H9 (cell line): ENCODE results near the gene SLC1A1. TPM values are rescaled to one million over a fixed set of nuclear protein-coding genes. Genes with fewer than 3 reads are reported as not detected.

ENCODE experiments used
- DNase-seq: peaks from one replicate; pipeline ENCODE4 v3.0.0-alpha.2; 2017
- H2AFZ ChIP-seq: one replicate; pipeline ENCODE4 v1.6.1; 2013; ENCODE audit warnings: mild to moderate bottlenecking, low read length, control low read depth, moderate library complexity
- H2AK5ac ChIP-seq: 2 replicates; pipeline ENCODE4 v1.6.1; 2013; ENCODE audit warnings: low read length, control low read depth, mixed read lengths; ENCODE audit not compliant: insufficient read length
- H2BK120ac ChIP-seq: one replicate; pipeline ENCODE4 v1.6.1; 2013; ENCODE audit warnings: low read depth, mild to moderate bottlenecking, low read length, control low read depth, inconsistent platforms; ENCODE audit not compliant: poor library complexity, severe bottlenecking
- H2BK12ac ChIP-seq: 2 replicates; pipeline ENCODE4 v1.6.1; 2013; ENCODE audit warnings: low read length, control low read depth, mixed read lengths, low read depth; ENCODE audit not compliant: insufficient read length
- H2BK15ac ChIP-seq: 2 replicates; pipeline ENCODE4 v1.6.1; 2013; ENCODE audit warnings: low read depth, low read length, control low read depth
- H2BK20ac ChIP-seq: one replicate; pipeline ENCODE4 v1.6.1; 2013; ENCODE audit warnings: low read depth, mild to moderate bottlenecking, low read length, control low read depth, inconsistent platforms; ENCODE audit not compliant: poor library complexity, severe bottlenecking
- H2BK5ac ChIP-seq: 2 replicates; pipeline ENCODE4 v1.6.1; 2013; ENCODE audit warnings: low read length, control low read depth, mixed read lengths; ENCODE audit not compliant: insufficient read length
- H3K14ac ChIP-seq: 2 replicates; pipeline ENCODE4 v1.6.1; 2013; ENCODE audit warnings: low read length, control low read depth; ENCODE audit not compliant: insufficient read depth
- H3K18ac ChIP-seq: 2 replicates; pipeline ENCODE4 v1.6.1; 2013; ENCODE audit warnings: low read depth, mild to moderate bottlenecking, mixed read lengths, low read length, control low read depth; ENCODE audit not compliant: insufficient read length
- H3K23ac ChIP-seq: 2 replicates; pipeline ENCODE4 v1.6.1; 2013; ENCODE audit warnings: low read length, control low read depth, mixed read lengths, low read depth; ENCODE audit not compliant: insufficient read length
- H3K23me2 ChIP-seq: 2 replicates; pipeline ENCODE4 v1.6.1; 2013; ENCODE audit warnings: low read depth, mild to moderate bottlenecking, mixed read lengths, low read length, control low read depth; ENCODE audit not compliant: insufficient read length, poor library complexity, severe bottlenecking
- H3K27ac ChIP-seq: 2 replicates; pipeline ENCODE4 v1.5.1; 2013; ENCODE audit warnings: low read length, control low read depth, mixed read lengths, low read depth; ENCODE audit not compliant: insufficient read length
- H3K27me3 ChIP-seq: 2 replicates; pipeline ENCODE4 v1.6.1; 2013; ENCODE audit warnings: low read length, control low read depth, inconsistent platforms; ENCODE audit not compliant: insufficient read depth
- H3K4ac ChIP-seq: 2 replicates; pipeline ENCODE4 v1.6.1; 2013; ENCODE audit warnings: low read depth, mild to moderate bottlenecking, control low read depth, inconsistent platforms, low read length, moderate library complexity
- H3K4me1 ChIP-seq: 2 replicates; pipeline ENCODE4 v1.6.1; 2013; ENCODE audit warnings: low read length, control low read depth, inconsistent platforms; ENCODE audit not compliant: insufficient read depth
- H3K4me2 ChIP-seq: 2 replicates; pipeline ENCODE4 v1.6.1; 2013; ENCODE audit warnings: low read length, control low read depth, mixed read lengths; ENCODE audit not compliant: insufficient read length, insufficient read depth
- H3K56ac ChIP-seq: 2 replicates; pipeline ENCODE4 v1.6.1; 2013; ENCODE audit warnings: low read depth, mild to moderate bottlenecking, mixed read lengths, low read length, control low read depth; ENCODE audit not compliant: insufficient read length
- H3K79me1 ChIP-seq: 2 replicates; pipeline ENCODE4 v1.6.1; 2013; ENCODE audit warnings: low read depth, mild to moderate bottlenecking, moderate library complexity, low read length, control low read depth, inconsistent platforms; ENCODE audit not compliant: insufficient read depth, poor library complexity, severe bottlenecking
- H3K79me2 ChIP-seq: 2 replicates; pipeline ENCODE4 v1.6.1; 2013; ENCODE audit warnings: low read length, control low read depth, inconsistent platforms; ENCODE audit not compliant: insufficient read depth
- H3K9ac ChIP-seq: 2 replicates; pipeline ENCODE4 v1.6.1; 2013; ENCODE audit warnings: low read length, control low read depth, mixed read lengths; ENCODE audit not compliant: insufficient read length; ENCODE audit errors: extremely low read depth
- H3K9me3 ChIP-seq: one replicate; pipeline ENCODE4 v1.6.1; 2013; ENCODE audit warnings: low read depth, low read length, inconsistent platforms; ENCODE audit not compliant: control insufficient read depth
- H3T11ph ChIP-seq: one replicate; pipeline ENCODE4 v1.6.1; 2013; ENCODE audit warnings: mild to moderate bottlenecking, low read length, control low read depth, inconsistent platforms
- H4K20me1 ChIP-seq: one replicate; pipeline ENCODE4 v1.6.1; 2013; ENCODE audit not compliant: control insufficient read depth, insufficient read length, insufficient read depth
- H4K5ac ChIP-seq: 2 replicates; pipeline ENCODE4 v1.6.1; 2013; ENCODE audit warnings: low read depth, mild to moderate bottlenecking, mixed read lengths, low read length, control low read depth; ENCODE audit not compliant: insufficient read length
- H4K8ac ChIP-seq: replicated peaks from 2 replicates; pipeline ENCODE4 v1.6.1; 2013; ENCODE audit warnings: low read length, control low read depth, mixed read lengths, low read depth; ENCODE audit not compliant: insufficient read length
- H4K91ac ChIP-seq: 2 replicates; pipeline ENCODE4 v1.6.1; 2013; ENCODE audit warnings: low read depth, mild to moderate bottlenecking, moderate library complexity, mixed read lengths, low read length, control low read depth; ENCODE audit not compliant: insufficient read length
- H3K27ac Mint-ChIP-seq, 3 experiments: 2 replicates in 2 of 3; 3 replicates in 1 of 3; pipeline ENCODE4 v1.8.0; 2020 to 2021; ENCODE audit warnings: mixed read lengths in 3 of 3, mild to moderate bottlenecking in 1 of 3, moderate library complexity in 1 of 3
- H3K27me3 Mint-ChIP-seq: 2 replicates; pipeline ENCODE4 v1.8.0; 2021; ENCODE audit warnings: low read depth, mild to moderate bottlenecking, moderate library complexity, mixed read lengths
- H3K36me3 Mint-ChIP-seq, 3 experiments: 2 replicates in 2 of 3; 3 replicates in 1 of 3; pipeline ENCODE4 v1.8.0; 2020 to 2021; ENCODE audit warnings: low read depth in 3 of 3, mixed read lengths in 3 of 3; ENCODE audit not compliant: insufficient read depth in 1 of 3
- H3K4me1 Mint-ChIP-seq, 2 experiments: 2 replicates each; pipeline ENCODE4 v1.8.0; 2020; ENCODE audit warnings: mixed read lengths in 2 of 2
- H3K4me3 Mint-ChIP-seq, 2 experiments: 2 replicates in 1 of 2; 3 replicates in 1 of 2; pipeline ENCODE4 v1.8.0; 2020 to 2021; ENCODE audit warnings: mild to moderate bottlenecking in 2 of 2, mixed read lengths in 2 of 2, moderate library complexity in 1 of 2
- H3K9me3 Mint-ChIP-seq, 2 experiments: 2 replicates in 1 of 2; 3 replicates in 1 of 2; pipeline ENCODE4 v1.8.0; 2020; ENCODE audit warnings: mild to moderate bottlenecking in 2 of 2, mixed read lengths in 2 of 2, moderate library complexity in 1 of 2
- WGBS: extraction: QIAGEN DNeasy Blood & Tissue Kit; methylation state at CpG from one replicate; pipeline ENCODE4 v1.1.7; 2013; ENCODE audit warnings: missing lambda C conversion rate, low lambda C conversion rate, mixed read lengths; ENCODE audit not compliant: insufficient read length; ENCODE audit errors: extremely low coverage; 5-methylcytosine and 5-hydroxymethylcytosine counted together
- total RNA-seq: library from RNA; stranded (reverse); gene quantifications from 2 replicates; pipeline ENCODE4 v1.2.1, GENCODE V29; 2021
- TF ChIP-seq, protein P1 (sequence below): fragments of 200-600 bp; sonication (generic); conservative IDR thresholded peaks from 3 replicates; pipeline ENCODE4 v1.8.0; 2021; ENCODE audit warnings: antibody characterized with exemption, mild to moderate bottlenecking

The SLC1A1 gene
- total RNA-seq, 1 experiment from 2014 or later: 4.7 TPM

- H4K5ac ChIP-seq: no peak overlapping the region
- no peak overlapping the region for H2BK15ac ChIP-seq
- no peak overlapping the region for H3K27ac ChIP-seq
- H4K20me1 ChIP-seq: no peaks in the 10 kb centered on the region
- no peaks in the 10 kb centered on the region for H3K9me3 ChIP-seq
- H2AFZ ChIP-seq: no peak overlapping the region
- H3K23me2 ChIP-seq: no peaks in the 10 kb centered on the region
- H3K79me1 ChIP-seq: no peaks in the 10 kb centered on the region
- Mint-ChIP-seq H3K4me3 (no peak overlapping the region), H3K9me3 (no peaks in the 10 kb centered on the region), H3K27ac (no peak overlapping the region; a peak in 1 of 7 replicates), H3K36me3 (peaks cover 0 to 4% (median 0%) of the 10 kb centered on the region in 3 experiments; a peak in 2 of 7 replicates), H3K4me1 (no peaks in the 10 kb centered on the region), H3K27me3 (no peaks in the 10 kb centered on the region)
- no peak overlapping the region for H3K14ac ChIP-seq
- H3T11ph ChIP-seq: no peak overlapping the region
- H3K18ac ChIP-seq: no peak overlapping the region
- no peak overlapping the region for H2BK120ac ChIP-seq
- no peak overlapping the region for H4K8ac ChIP-seq
- no peaks in the 10 kb centered on the region for H3K27me3 ChIP-seq
- DNase-seq: no peak
- no peaks in the 10 kb centered on the region for H3K4me1 ChIP-seq
- H3K79me2 ChIP-seq: no peaks in the 10 kb centered on the region
- no peak overlapping the region for H2BK12ac ChIP-seq
- no peak overlapping the region for H2AK5ac ChIP-seq
- H3K56ac ChIP-seq: no peak overlapping the region
- H3K4ac ChIP-seq: no peak overlapping the region
- H4K91ac ChIP-seq: no peak overlapping the region
- no peak overlapping the region for H3K9ac ChIP-seq
- TF ChIP-seq, protein P1, sequence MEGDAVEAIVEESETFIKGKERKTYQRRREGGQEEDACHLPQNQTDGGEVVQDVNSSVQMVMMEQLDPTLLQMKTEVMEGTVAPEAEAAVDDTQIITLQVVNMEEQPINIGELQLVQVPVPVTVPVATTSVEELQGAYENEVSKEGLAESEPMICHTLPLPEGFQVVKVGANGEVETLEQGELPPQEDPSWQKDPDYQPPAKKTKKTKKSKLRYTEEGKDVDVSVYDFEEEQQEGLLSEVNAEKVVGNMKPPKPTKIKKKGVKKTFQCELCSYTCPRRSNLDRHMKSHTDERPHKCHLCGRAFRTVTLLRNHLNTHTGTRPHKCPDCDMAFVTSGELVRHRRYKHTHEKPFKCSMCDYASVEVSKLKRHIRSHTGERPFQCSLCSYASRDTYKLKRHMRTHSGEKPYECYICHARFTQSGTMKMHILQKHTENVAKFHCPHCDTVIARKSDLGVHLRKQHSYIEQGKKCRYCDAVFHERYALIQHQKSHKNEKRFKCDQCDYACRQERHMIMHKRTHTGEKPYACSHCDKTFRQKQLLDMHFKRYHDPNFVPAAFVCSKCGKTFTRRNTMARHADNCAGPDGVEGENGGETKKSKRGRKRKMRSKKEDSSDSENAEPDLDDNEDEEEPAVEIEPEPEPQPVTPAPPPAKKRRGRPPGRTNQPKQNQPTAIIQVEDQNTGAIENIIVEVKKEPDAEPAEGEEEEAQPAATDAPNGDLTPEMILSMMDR: no peak
- no peak overlapping the region for H3K4me2 ChIP-seq
- H2BK20ac ChIP-seq: no peak overlapping the region
- H3K23ac ChIP-seq: no peak overlapping the region
- no peak overlapping the region for H2BK5ac ChIP-seq
- WGBS: no CpG with 5 or more reads among the region's 12 CpGs
Measured at GRCh38 chr9:4583001-4583400, 92.7 kb downstream of the SLC1A1 start.
